ENCODE data around the gene ABCC12.

- TF ChIP-seq CHD1 (IDR thresholded peaks at IDR 0.05; ENCODE audit: low read depth, low read length) (no peak), SP1 (IDR thresholded peaks at IDR 0.05; ENCODE audit: low read depth, low read length) (no peak), POLR2AphosphoS5 (IDR thresholded peaks at IDR 0.05; ENCODE audit: low read depth, low read length) (no peak), EZH2 (IDR thresholded peaks at IDR 0.05; ENCODE audit: low read depth, low read length, severe bottlenecking) (no peak), JUND (IDR thresholded peaks at IDR 0.05; ENCODE audit: low read length) (no peak), ATF3 (IDR thresholded peaks at IDR 0.05; ENCODE audit: insufficient read depth, low read depth, low read length) (no peak), MAFK (IDR thresholded peaks at IDR 0.05; ENCODE audit: low read depth, low read length) (no peak)
- TF ChIP-seq, protein P1, sequence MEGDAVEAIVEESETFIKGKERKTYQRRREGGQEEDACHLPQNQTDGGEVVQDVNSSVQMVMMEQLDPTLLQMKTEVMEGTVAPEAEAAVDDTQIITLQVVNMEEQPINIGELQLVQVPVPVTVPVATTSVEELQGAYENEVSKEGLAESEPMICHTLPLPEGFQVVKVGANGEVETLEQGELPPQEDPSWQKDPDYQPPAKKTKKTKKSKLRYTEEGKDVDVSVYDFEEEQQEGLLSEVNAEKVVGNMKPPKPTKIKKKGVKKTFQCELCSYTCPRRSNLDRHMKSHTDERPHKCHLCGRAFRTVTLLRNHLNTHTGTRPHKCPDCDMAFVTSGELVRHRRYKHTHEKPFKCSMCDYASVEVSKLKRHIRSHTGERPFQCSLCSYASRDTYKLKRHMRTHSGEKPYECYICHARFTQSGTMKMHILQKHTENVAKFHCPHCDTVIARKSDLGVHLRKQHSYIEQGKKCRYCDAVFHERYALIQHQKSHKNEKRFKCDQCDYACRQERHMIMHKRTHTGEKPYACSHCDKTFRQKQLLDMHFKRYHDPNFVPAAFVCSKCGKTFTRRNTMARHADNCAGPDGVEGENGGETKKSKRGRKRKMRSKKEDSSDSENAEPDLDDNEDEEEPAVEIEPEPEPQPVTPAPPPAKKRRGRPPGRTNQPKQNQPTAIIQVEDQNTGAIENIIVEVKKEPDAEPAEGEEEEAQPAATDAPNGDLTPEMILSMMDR (IDR thresholded peaks at IDR 0.05; ENCODE audit: control extremely low read depth in 1 of 3, insufficient read depth in 1 of 3, low read depth in 1 of 3, low read length in 3 of 3): no peak
Observed at GRCh38 chr16:48165961-48166578, 10.3 kb upstream of the ABCC12 start.

All from H1 (cell line).